C4-2B (cell line): ENCODE measurements around the gene TACSTD2.
"Not testable (repeated sequence)": the region's sequence is repeated elsewhere in the genome, so short reads cannot be mapped to it uniquely, and the experiment has no call there.

Source experiments
- ZFX ChIP-seq: fragments of 450-650 bp; IDR thresholded peaks from 2 replicates; pipeline ENCODE4 v1.6.1; 2017
- TF ChIP-seq, protein P1 (sequence below): fragments of 450-650 bp; conservative IDR thresholded peaks from 2 replicates; pipeline ENCODE4 v1.5.1; 2017; ENCODE audit warnings: mild to moderate bottlenecking

DNA sequence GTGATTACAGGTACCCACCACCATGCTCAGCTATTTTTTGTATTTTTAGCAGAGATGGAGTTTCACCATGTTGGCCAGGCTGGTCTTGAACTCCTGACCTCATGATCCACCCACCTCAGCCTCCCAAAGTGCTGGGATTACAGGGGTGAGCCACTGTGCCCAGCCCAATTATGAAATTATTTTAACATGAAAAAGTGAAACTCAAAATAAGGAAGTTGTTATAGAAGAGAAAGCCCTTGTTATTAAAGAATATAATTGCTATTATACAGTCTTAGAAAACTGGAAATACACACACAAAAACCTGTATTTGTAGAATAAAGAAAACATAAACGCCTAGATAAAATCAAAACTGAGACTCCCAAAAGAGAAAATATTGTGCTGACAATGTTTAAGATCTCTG lies 45.2 kb downstream of the TACSTD2 start:
- TF ChIP-seq, protein P1, sequence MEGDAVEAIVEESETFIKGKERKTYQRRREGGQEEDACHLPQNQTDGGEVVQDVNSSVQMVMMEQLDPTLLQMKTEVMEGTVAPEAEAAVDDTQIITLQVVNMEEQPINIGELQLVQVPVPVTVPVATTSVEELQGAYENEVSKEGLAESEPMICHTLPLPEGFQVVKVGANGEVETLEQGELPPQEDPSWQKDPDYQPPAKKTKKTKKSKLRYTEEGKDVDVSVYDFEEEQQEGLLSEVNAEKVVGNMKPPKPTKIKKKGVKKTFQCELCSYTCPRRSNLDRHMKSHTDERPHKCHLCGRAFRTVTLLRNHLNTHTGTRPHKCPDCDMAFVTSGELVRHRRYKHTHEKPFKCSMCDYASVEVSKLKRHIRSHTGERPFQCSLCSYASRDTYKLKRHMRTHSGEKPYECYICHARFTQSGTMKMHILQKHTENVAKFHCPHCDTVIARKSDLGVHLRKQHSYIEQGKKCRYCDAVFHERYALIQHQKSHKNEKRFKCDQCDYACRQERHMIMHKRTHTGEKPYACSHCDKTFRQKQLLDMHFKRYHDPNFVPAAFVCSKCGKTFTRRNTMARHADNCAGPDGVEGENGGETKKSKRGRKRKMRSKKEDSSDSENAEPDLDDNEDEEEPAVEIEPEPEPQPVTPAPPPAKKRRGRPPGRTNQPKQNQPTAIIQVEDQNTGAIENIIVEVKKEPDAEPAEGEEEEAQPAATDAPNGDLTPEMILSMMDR, result not testable (repeated sequence)
- TF ChIP-seq ZFX, result not testable (repeated sequence)
